22Rv1 (cell line): ENCODE measurements around the gene RIF1.

ENCODE experiments used
- CTCF ChIP-seq: fragments of 450-650 bp; IDR thresholded peaks from 2 replicates; pipeline ENCODE4 v1.5.1; 2017; ENCODE audit warnings: mild to moderate bottlenecking
- ZFX ChIP-seq: fragments of 450-650 bp; IDR thresholded peaks from 2 replicates; pipeline ENCODE4 v1.6.1; 2017; ENCODE audit warnings: antibody characterized with exemption, borderline replicate concordance

- TF ChIP-seq CTCF = no peak
- no peak for TF ChIP-seq ZFX
Measured at GRCh38 chr2:151478011-151478410, 68.3 kb downstream of the RIF1 start.
